ENCODE results near the gene KDM4B. TPM values are rescaled to one million over a fixed set of nuclear protein-coding genes. Genes with fewer than 3 reads are reported as not detected.

The KDM4B gene
- total RNA-seq, 1 donor from 2014 or later, result 12.3 TPM

GRCh38 chr19:5032101-5032967 lies 63.4 kb downstream of the KDM4B start:
- DNase-seq (ENCODE audit: low read depth in 2 of 2), result peak in 1 of 2 donors; percentile 49

GRCh38 chr19:5035105-5035761 lies 66.3 kb downstream of the KDM4B start:
- no peak for DNase-seq (ENCODE audit: low read depth in 2 of 2)

GRCh38 chr19:5035793-5036697 lies 67.1 kb downstream of the KDM4B start:
- DNase-seq (ENCODE audit: low read depth in 2 of 2), result no peak

GRCh38 chr19:5036698-5037563 lies 68.0 kb downstream of the KDM4B start:
- peak; percentile 73 to 81 for DNase-seq (ENCODE audit: low read depth in 2 of 2)

GRCh38 chr19:5037936-5038335 lies 69.0 kb downstream of the KDM4B start:
- no peak for DNase-seq (ENCODE audit: low read depth in 2 of 2)

GRCh38 chr19:5038631-5039271 lies 69.8 kb downstream of the KDM4B start:
- DNase-seq (ENCODE audit: low read depth in 2 of 2), result peak; percentile 32 to 58

- DNase-seq (ENCODE audit: low read depth in 2 of 2), result no peak
Measured at GRCh38 chr19:5039642-5040543, 71.0 kb downstream of the KDM4B start.

- DNase-seq (ENCODE audit: low read depth in 2 of 2), result no peak
Measured at GRCh38 chr19:5040544-5041167, 71.7 kb downstream of the KDM4B start.

- no peak for DNase-seq (ENCODE audit: low read depth in 2 of 2)
Measured at GRCh38 chr19:5041168-5041912, 72.4 kb downstream of the KDM4B start.

GRCh38 chr19:5041913-5042187 lies 72.9 kb downstream of the KDM4B start:
- no peak for DNase-seq (ENCODE audit: low read depth in 2 of 2)

- DNase-seq (ENCODE audit: low read depth in 2 of 2), result no peak
Measured at GRCh38 chr19:5042556-5042955, 73.6 kb downstream of the KDM4B start.

- no peak for DNase-seq (ENCODE audit: low read depth in 2 of 2)
Measured at GRCh38 chr19:5045029-5045428, 76.1 kb downstream of the KDM4B start.

GRCh38 chr19:5045956-5046338 lies 77.0 kb downstream of the KDM4B start:
- DNase-seq (ENCODE audit: low read depth in 2 of 2), result no peak

- DNase-seq (ENCODE audit: low read depth in 2 of 2), result no peak
Measured at GRCh38 chr19:5046339-5047039, 77.6 kb downstream of the KDM4B start.

GRCh38 chr19:5047251-5047935 lies 78.5 kb downstream of the KDM4B start:
- DNase-seq (ENCODE audit: low read depth in 2 of 2), result no peak

GRCh38 chr19:5048091-5048726 lies 79.3 kb downstream of the KDM4B start:
- DNase-seq (ENCODE audit: low read depth in 2 of 2), result peak; percentile 68 to 70

Measured in lung microvascular endothelial cell (primary cell).